Caco-2 (cell line): ENCODE data around the gene ADCY6. TPM values are rescaled to one million over a fixed set of nuclear protein-coding genes. Genes with fewer than 3 reads are reported as not detected.
A peak's percentile ranks its signal among the peaks of the same experiment; 100 is the strongest.

Source experiments
- BruUV-seq: library from RNA; stranded (reverse); fragments of 400-500 nt; replicated peaks from 2 replicates; lab custom pipeline; 2021; lab: Mats Ljungman, UMichigan
- CTCF ChIA-PET: fragments of 300-600 bp; sonication (Branson Sonifier 250); formaldehyde crosslinking; loops from one replicate; lab custom pipeline; 2022; ENCODE audit warnings: antibody characterized with exemption; lab: Charles Lee
- POLR2A ChIA-PET: fragments of 300-600 bp; sonication (Branson Sonifier 250); formaldehyde crosslinking; loops from one replicate; lab custom pipeline; 2022; ENCODE audit warnings: antibody characterized with exemption; lab: Charles Lee
- DNase-seq, 2 experiments: peaks; one replicate each; pipeline versions ENCODE4 v3.0.0 to v3.0.0-alpha.2; 2020 to 2022
- H3K27me3 ChIP-seq: replicated peaks from 2 replicates; pipeline ENCODE4 v1.6.0; 2011; ENCODE audit warnings: low read length; ENCODE audit not compliant: control insufficient read depth, insufficient read depth
- H3K36me3 ChIP-seq: 2 replicates; pipeline ENCODE4 v1.5.1; 2011; ENCODE audit warnings: low read length; ENCODE audit not compliant: control insufficient read depth, insufficient read depth
- H3K4me1 ChIP-seq: fragments of 250-450 bp; sonication (Bioruptor Pico); 2 replicates; pipeline ENCODE4 v1.5.1; 2020; ENCODE audit warnings: mild to moderate bottlenecking
- H3K4me3 ChIP-seq: 2 replicates; pipeline ENCODE4 v1.5.1; 2011; ENCODE audit warnings: low read depth, mild to moderate bottlenecking, control low read depth, low read length
- H3K9me3 ChIP-seq: fragments of 250-450 bp; sonication (Bioruptor Pico); 2 replicates; pipeline ENCODE4 v1.5.1; 2020; ENCODE audit warnings: mild to moderate bottlenecking, moderate library complexity
- H3K27ac Mint-ChIP-seq: one replicate; pipeline ENCODE4 v1.8.0; 2022; ENCODE audit warnings: mixed read lengths; ENCODE audit not compliant: unreplicated experiment
- H3K27me3 Mint-ChIP-seq: one replicate; pipeline ENCODE4 v1.8.0; 2022; ENCODE audit warnings: mixed read lengths; ENCODE audit not compliant: insufficient read depth, unreplicated experiment
- H3K36me3 Mint-ChIP-seq: one replicate; pipeline ENCODE4 v1.8.0; 2022; ENCODE audit warnings: mild to moderate bottlenecking, mixed read lengths; ENCODE audit not compliant: insufficient read depth, unreplicated experiment
- H3K4me1 Mint-ChIP-seq: one replicate; pipeline ENCODE4 v1.8.0; 2022; ENCODE audit warnings: low read depth, mixed read lengths; ENCODE audit not compliant: unreplicated experiment
- H3K4me3 Mint-ChIP-seq: one replicate; pipeline ENCODE4 v1.8.0; 2022; ENCODE audit warnings: mild to moderate bottlenecking, moderate library complexity, mixed read lengths; ENCODE audit not compliant: unreplicated experiment
- H3K9me3 Mint-ChIP-seq: one replicate; pipeline ENCODE4 v1.8.0; 2022; ENCODE audit warnings: mixed read lengths; ENCODE audit not compliant: unreplicated experiment
- intact Hi-C: fragments of 100-400 bp; cut with micrococcal nuclease; formaldehyde crosslinking; loops from one replicate; pipeline ENCODE4 v1.10.0; 2022; ENCODE audit not compliant: unreplicated experiment
- total RNA-seq: library from RNA; stranded (reverse); gene quantifications from 2 replicates; pipeline ENCODE4 v1.2.3, GENCODE V29; 2022
- TF ChIP-seq, protein P1 (sequence below), 2 experiments: fragments of 200-600 bp in 1 of 2; IDR thresholded peaks; 1 replicate in 1 of 2; 2 replicates in 1 of 2; pipeline versions ENCODE4 v1.5.1 to v1.8.0; 2011 to 2022; ENCODE audit warnings: antibody characterized with exemption in 1 of 2, control low read depth in 1 of 2, inconsistent platforms in 1 of 2, low read depth in 1 of 2, low read length in 1 of 2, mild to moderate bottlenecking in 1 of 2, moderate library complexity in 1 of 2; ENCODE audit not compliant: insufficient read depth in 1 of 2, severe bottlenecking in 1 of 2, unreplicated experiment in 1 of 2

ADCY6 gene
- total RNA-seq, 1 experiment from 2014 or later: 89.8 TPM

GRCh38 chr12:48764521-48764920 lies 24.4 kb downstream of the ADCY6 start:
- Histone ChIP-seq H3K9me3 (no peaks in the 10 kb centered on the region), H3K36me3 (0 out of 2 replicates have a peak, but pooled peaks cover 7% of the 10 kb centered on the region), H3K4me3 (no peak overlapping the region), H3K4me1 (0 out of 2 replicates have a peak, but pooled peaks cover 3% of the 10 kb centered on the region), H3K27me3 (no peaks in the 10 kb centered on the region)
- CTCF ChIA-PET: no interaction called here
- intact Hi-C loops: no loop called here
- BruUV-seq: no TSS peak
- no peaks in the 10 kb centered on the region for H3K27me3 Mint-ChIP-seq
- POLR2A ChIA-PET: no interaction called here
- no peaks in the 10 kb centered on the region for H3K9me3 Mint-ChIP-seq
- no peak overlapping the region for H3K4me3 Mint-ChIP-seq
- no peak for DNase-seq
- TF ChIP-seq, protein P1, sequence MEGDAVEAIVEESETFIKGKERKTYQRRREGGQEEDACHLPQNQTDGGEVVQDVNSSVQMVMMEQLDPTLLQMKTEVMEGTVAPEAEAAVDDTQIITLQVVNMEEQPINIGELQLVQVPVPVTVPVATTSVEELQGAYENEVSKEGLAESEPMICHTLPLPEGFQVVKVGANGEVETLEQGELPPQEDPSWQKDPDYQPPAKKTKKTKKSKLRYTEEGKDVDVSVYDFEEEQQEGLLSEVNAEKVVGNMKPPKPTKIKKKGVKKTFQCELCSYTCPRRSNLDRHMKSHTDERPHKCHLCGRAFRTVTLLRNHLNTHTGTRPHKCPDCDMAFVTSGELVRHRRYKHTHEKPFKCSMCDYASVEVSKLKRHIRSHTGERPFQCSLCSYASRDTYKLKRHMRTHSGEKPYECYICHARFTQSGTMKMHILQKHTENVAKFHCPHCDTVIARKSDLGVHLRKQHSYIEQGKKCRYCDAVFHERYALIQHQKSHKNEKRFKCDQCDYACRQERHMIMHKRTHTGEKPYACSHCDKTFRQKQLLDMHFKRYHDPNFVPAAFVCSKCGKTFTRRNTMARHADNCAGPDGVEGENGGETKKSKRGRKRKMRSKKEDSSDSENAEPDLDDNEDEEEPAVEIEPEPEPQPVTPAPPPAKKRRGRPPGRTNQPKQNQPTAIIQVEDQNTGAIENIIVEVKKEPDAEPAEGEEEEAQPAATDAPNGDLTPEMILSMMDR (IDR thresholded peaks at IDR 0.05; ENCODE audit: insufficient read depth in 1 of 2, low read depth in 1 of 2, low read length in 1 of 2, severe bottlenecking in 1 of 2, unreplicated experiment in 1 of 2): no peak
- H3K27ac Mint-ChIP-seq: no peak overlapping the region
- H3K4me1 Mint-ChIP-seq: no peaks in the 10 kb centered on the region
- H3K36me3 Mint-ChIP-seq: peaks cover 38% of the 10 kb centered on the region

GRCh38 chr12:48758737-48759136 lies 30.2 kb downstream of the ADCY6 start:
- no peaks in the 10 kb centered on the region for H3K27me3 ChIP-seq
- DNase-seq: peak in 1 of 2 experiments; percentile 42
- CTCF ChIA-PET: interaction anchor here (0.6 to 1.4 kb wide), 8 partner anchors 30 to 238 kb away, joined by 3 to 10 read pairs (median 4); partner anchors contain the start of genes ADCY6 and CACNB3
- BruUV-seq: no TSS peak
- TF ChIP-seq, protein P1 (IDR thresholded peaks at IDR 0.05; ENCODE audit: insufficient read depth in 1 of 2, low read depth in 1 of 2, low read length in 1 of 2, severe bottlenecking in 1 of 2, unreplicated experiment in 1 of 2): no peak
- Mint-ChIP-seq H3K36me3 (no peaks in the 10 kb centered on the region), H3K4me3 (peak overlapping the region; percentile 0), H3K9me3 (no peaks in the 10 kb centered on the region), H3K4me1 (peaks cover 8% of the 10 kb centered on the region), H3K27me3 (no peaks in the 10 kb centered on the region), H3K27ac (peak overlapping the region; percentile 54)
- POLR2A ChIA-PET: interaction anchor here (0.5 to 1.4 kb wide), 3 partner anchors 30 to 36 kb away, joined by 3 to 17 read pairs (median 5); partner anchors contain the start of gene ADCY6
- no peak overlapping the region for H3K4me3 ChIP-seq
- no peaks in the 10 kb centered on the region for H3K36me3 ChIP-seq
- intact Hi-C loops: loop anchor here (1.0 kb wide), 2 partner anchors 31 to 38 kb away; partner anchors contain the start of gene ADCY6
- H3K9me3 ChIP-seq: no peaks in the 10 kb centered on the region
- peaks cover 18% of the 10 kb centered on the region for H3K4me1 ChIP-seq

- ChIA-PET CTCF (interaction anchor here (0.6 to 1.4 kb wide), 8 partner anchors 31 to 140 kb away, joined by 3 to 10 read pairs (median 5); partner anchors contain the start of genes ADCY6 and CACNB3), POLR2A (interaction anchor here (0.6 to 1.4 kb wide), 3 partner anchors 31 to 94 kb away, joined by 3 to 17 read pairs (median 7); partner anchors contain the start of genes ADCY6 and DDX23)
- no peak overlapping the region for H3K4me3 ChIP-seq
- TF ChIP-seq, protein P1 (IDR thresholded peaks at IDR 0.05; ENCODE audit: insufficient read depth in 1 of 2, low read depth in 1 of 2, low read length in 1 of 2, severe bottlenecking in 1 of 2, unreplicated experiment in 1 of 2): no peak
- peaks cover 22% of the 10 kb centered on the region for H3K4me1 ChIP-seq
- TSS peak; percentile 82 for BruUV-seq
- no peaks in the 10 kb centered on the region for H3K36me3 Mint-ChIP-seq
- no peak for DNase-seq
- peak overlapping the region; percentile 0 for H3K4me3 Mint-ChIP-seq
- no peaks in the 10 kb centered on the region for H3K9me3 ChIP-seq
- peaks cover 12% of the 10 kb centered on the region for H3K4me1 Mint-ChIP-seq
- no peaks in the 10 kb centered on the region for H3K27me3 Mint-ChIP-seq
- no peaks in the 10 kb centered on the region for H3K27me3 ChIP-seq
- no peaks in the 10 kb centered on the region for H3K9me3 Mint-ChIP-seq
- no peaks in the 10 kb centered on the region for H3K36me3 ChIP-seq
- intact Hi-C loops: loop anchor here (1.0 kb wide), 2 partner anchors 31 to 38 kb away; partner anchors contain the start of gene ADCY6
- H3K27ac Mint-ChIP-seq: peak overlapping the region; percentile 79
Measured at GRCh38 chr12:48758186-48758585, 30.7 kb downstream of the ADCY6 start.
